ENCODE measurements around the gene ELAPOR2.
"Not testable (repeated sequence)": the region's sequence is repeated elsewhere in the genome, so short reads cannot be mapped to it uniquely, and the experiment has no call there.

The ELAPOR2 gene

GRCh38 chr7:87058744-87059524, 520 bp downstream of the ELAPOR2 start:
- Histone ChIP-seq H2BK15ac (replicated peaks; ENCODE audit: low read depth) (no peak overlapping the region), H3K23ac (ENCODE audit: low read length) (no peak overlapping the region), H2BK120ac (ENCODE audit: low read depth, low read length) (no peak overlapping the region), H3K4ac (ENCODE audit: low read depth, low read length) (no peak overlapping the region), H3K36me3 (ENCODE audit: control insufficient read depth, insufficient read depth, low read length) (no peaks in the 10 kb centered on the region), H3K79me2 (ENCODE audit: control insufficient read depth, insufficient read depth, low read length) (no peaks in the 10 kb centered on the region), H3K4me2 (ENCODE audit: low read length) (peak overlapping the region; percentile 71), H3K79me1 (ENCODE audit: low read length) (no peaks in the 10 kb centered on the region), H4K8ac (ENCODE audit: low read depth, low read length) (no peak overlapping the region), H3K27ac (ENCODE audit: low read depth, low read length) (no peak overlapping the region), H3K4me1 (ENCODE audit: control insufficient read depth, low read depth, low read length) (no peaks in the 10 kb centered on the region), H3K4me3 (ENCODE audit: low read length) (peak overlapping the region; percentile 10), H4K5ac (ENCODE audit: low read length) (no peak overlapping the region), H3K56ac (ENCODE audit: low read length) (peak overlapping the region; percentile 26), H3K27me3 (ENCODE audit: insufficient read depth, low read length, poor library complexity) (no peaks in the 10 kb centered on the region), H2AK5ac (ENCODE audit: low read length) (no peak overlapping the region), H3K9ac (ENCODE audit: low read length) (peak overlapping the region; percentile 47), H3K18ac (ENCODE audit: low read length) (no peak overlapping the region), H2BK5ac (ENCODE audit: low read length) (no peak overlapping the region)
- WGBS (ENCODE audit: extremely low coverage, insufficient coverage, low lambda C conversion rate) = no CpG with 5 or more reads among the region's 40 CpGs
- peak; percentile 66 for DNase-seq

DNA sequence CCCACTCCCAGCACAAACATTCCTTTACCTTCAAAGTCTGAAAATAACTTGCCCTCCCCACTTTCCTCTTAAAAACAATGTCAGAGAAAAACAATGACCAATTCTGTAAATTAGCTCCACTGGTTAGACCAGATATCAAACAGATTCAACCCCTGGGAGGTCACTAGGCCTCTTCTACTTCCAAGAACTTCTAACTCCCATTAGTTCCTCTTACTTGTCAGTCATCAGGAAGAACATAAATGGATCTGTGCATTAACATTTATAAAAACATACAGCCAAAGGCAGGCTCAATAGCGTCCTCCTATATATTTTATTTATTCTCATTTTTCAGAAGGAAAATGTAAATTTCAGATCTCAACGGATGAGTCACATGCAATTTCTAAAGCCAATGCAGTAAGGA, 2.2 kb downstream of the ELAPOR2 start:
- H3K27ac ChIP-seq (ENCODE audit: low read depth, low read length) = no peak overlapping the region
- H3K79me1 ChIP-seq (ENCODE audit: low read length) = no peaks in the 10 kb centered on the region
- no peaks in the 10 kb centered on the region for H3K79me2 ChIP-seq (ENCODE audit: control insufficient read depth, insufficient read depth, low read length)
- H2BK120ac ChIP-seq (ENCODE audit: low read depth, low read length) = no peak overlapping the region
- no peak overlapping the region for H3K9ac ChIP-seq (ENCODE audit: low read length)
- no peaks in the 10 kb centered on the region for H3K36me3 ChIP-seq (ENCODE audit: control insufficient read depth, insufficient read depth, low read length)
- H3K23ac ChIP-seq (ENCODE audit: low read length) = no peak overlapping the region
- no peak overlapping the region for H2BK5ac ChIP-seq (ENCODE audit: low read length)
- H3K4me3 ChIP-seq (ENCODE audit: low read length) = no peak overlapping the region
- no peaks in the 10 kb centered on the region for H3K4me1 ChIP-seq (ENCODE audit: control insufficient read depth, low read depth, low read length)
- no peak overlapping the region for H3K18ac ChIP-seq (ENCODE audit: low read length)
- H3K4ac ChIP-seq (ENCODE audit: low read depth, low read length) = no peak overlapping the region
- H3K27me3 ChIP-seq (ENCODE audit: insufficient read depth, low read length, poor library complexity) = no peaks in the 10 kb centered on the region
- H2AK5ac ChIP-seq (ENCODE audit: low read length) = no peak overlapping the region
- H2BK15ac ChIP-seq (replicated peaks; ENCODE audit: low read depth) = no peak overlapping the region
- no CpG with 5 or more reads among the region's 2 CpGs for WGBS (ENCODE audit: extremely low coverage, insufficient coverage, low lambda C conversion rate)
- no peak overlapping the region for H4K5ac ChIP-seq (ENCODE audit: low read length)
- H4K8ac ChIP-seq (ENCODE audit: low read depth, low read length) = no peak overlapping the region
- no peak overlapping the region for H3K4me2 ChIP-seq (ENCODE audit: low read length)
- H3K56ac ChIP-seq (ENCODE audit: low read length) = no peak overlapping the region
- DNase-seq = no peak

GRCh38 chr7:87056346-87056745, 3.1 kb downstream of the ELAPOR2 start:
- H3K4me1 ChIP-seq (ENCODE audit: control insufficient read depth, low read depth, low read length) = no peaks in the 10 kb centered on the region
- H3K4me2 ChIP-seq (ENCODE audit: low read length) = no peak overlapping the region
- H3K27me3 ChIP-seq (ENCODE audit: insufficient read depth, low read length, poor library complexity) = no peaks in the 10 kb centered on the region
- H4K5ac ChIP-seq (ENCODE audit: low read length) = no peak overlapping the region
- no peak overlapping the region for H3K18ac ChIP-seq (ENCODE audit: low read length)
- H3K27ac ChIP-seq (ENCODE audit: low read depth, low read length) = no peak overlapping the region
- no peak overlapping the region for H2AK5ac ChIP-seq (ENCODE audit: low read length)
- no peak overlapping the region for H3K4me3 ChIP-seq (ENCODE audit: low read length)
- H3K79me1 ChIP-seq (ENCODE audit: low read length) = no peaks in the 10 kb centered on the region
- no peak for DNase-seq
- no peak overlapping the region for H3K4ac ChIP-seq (ENCODE audit: low read depth, low read length)
- H3K36me3 ChIP-seq (ENCODE audit: control insufficient read depth, insufficient read depth, low read length) = no peaks in the 10 kb centered on the region
- no peak overlapping the region for H2BK120ac ChIP-seq (ENCODE audit: low read depth, low read length)
- no peak overlapping the region for H3K56ac ChIP-seq (ENCODE audit: low read length)
- no peak overlapping the region for H2BK5ac ChIP-seq (ENCODE audit: low read length)
- no peaks in the 10 kb centered on the region for H3K79me2 ChIP-seq (ENCODE audit: control insufficient read depth, insufficient read depth, low read length)
- no peak overlapping the region for H3K23ac ChIP-seq (ENCODE audit: low read length)
- no peak overlapping the region for H3K9ac ChIP-seq (ENCODE audit: low read length)
- H2BK15ac ChIP-seq (replicated peaks; ENCODE audit: low read depth) = no peak overlapping the region
- WGBS (ENCODE audit: extremely low coverage, insufficient coverage, low lambda C conversion rate) = no CpG with 5 or more reads among the region's 3 CpGs
- H4K8ac ChIP-seq (ENCODE audit: low read depth, low read length) = no peak overlapping the region

GRCh38 chr7:87048839-87049238, 10.6 kb downstream of the ELAPOR2 start:
- H3K4me1 ChIP-seq (ENCODE audit: control insufficient read depth, low read depth, low read length) = no peaks in the 10 kb centered on the region
- H3K4me3 ChIP-seq (ENCODE audit: low read length) = no peak overlapping the region
- H3K27me3 ChIP-seq (ENCODE audit: insufficient read depth, low read length, poor library complexity) = no peaks in the 10 kb centered on the region
- WGBS (ENCODE audit: extremely low coverage, insufficient coverage, low lambda C conversion rate) = no CpG with 5 or more reads among the region's 1 CpG
- DNase-seq = no peak
- no peak overlapping the region for H3K18ac ChIP-seq (ENCODE audit: low read length)
- no peak overlapping the region for H2AK5ac ChIP-seq (ENCODE audit: low read length)
- no peak overlapping the region for H3K9ac ChIP-seq (ENCODE audit: low read length)
- H2BK15ac ChIP-seq (replicated peaks; ENCODE audit: low read depth) = no peak overlapping the region
- no peak overlapping the region for H3K27ac ChIP-seq (ENCODE audit: low read depth, low read length)
- H4K5ac ChIP-seq (ENCODE audit: low read length) = no peak overlapping the region
- no peak overlapping the region for H2BK5ac ChIP-seq (ENCODE audit: low read length)
- H3K4me2 ChIP-seq (ENCODE audit: low read length) = no peak overlapping the region
- no peaks in the 10 kb centered on the region for H3K36me3 ChIP-seq (ENCODE audit: control insufficient read depth, insufficient read depth, low read length)
- no peaks in the 10 kb centered on the region for H3K79me2 ChIP-seq (ENCODE audit: control insufficient read depth, insufficient read depth, low read length)
- no peak overlapping the region for H3K23ac ChIP-seq (ENCODE audit: low read length)
- H2BK120ac ChIP-seq (ENCODE audit: low read depth, low read length) = no peak overlapping the region
- H3K79me1 ChIP-seq (ENCODE audit: low read length) = no peaks in the 10 kb centered on the region
- H3K56ac ChIP-seq (ENCODE audit: low read length) = no peak overlapping the region
- no peak overlapping the region for H3K4ac ChIP-seq (ENCODE audit: low read depth, low read length)
- no peak overlapping the region for H4K8ac ChIP-seq (ENCODE audit: low read depth, low read length)

DNA sequence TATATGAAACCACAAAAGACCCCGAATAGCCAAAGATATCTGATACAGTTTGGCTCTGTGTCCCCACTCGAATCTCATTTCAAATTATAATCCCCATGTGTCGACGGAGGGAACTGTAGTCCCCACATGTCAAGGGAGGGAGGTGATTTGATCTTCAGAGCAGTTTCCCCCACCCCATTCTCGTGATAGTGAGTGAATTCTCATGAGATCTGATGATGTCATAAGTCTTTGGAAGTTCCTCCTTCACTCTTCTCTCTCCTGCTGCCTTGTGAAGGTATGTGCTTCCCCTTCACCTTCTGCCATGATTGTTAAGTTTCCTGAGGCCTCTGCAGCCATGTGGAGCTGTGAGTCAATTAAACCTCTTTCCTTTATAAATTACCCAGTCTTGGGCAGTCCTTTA, 13.0 kb downstream of the ELAPOR2 start:
- Histone ChIP-seq H3K56ac (ENCODE audit: low read length) (no peak overlapping the region), H3K4me2 (ENCODE audit: low read length) (no peak overlapping the region), H2BK15ac (replicated peaks; ENCODE audit: low read depth) (no peak overlapping the region), H3K4me3 (ENCODE audit: low read length) (no peak overlapping the region), H2BK120ac (ENCODE audit: low read depth, low read length) (no peak overlapping the region), H3K4ac (ENCODE audit: low read depth, low read length) (no peak overlapping the region), H2AK5ac (ENCODE audit: low read length) (no peak overlapping the region), H3K36me3 (ENCODE audit: control insufficient read depth, insufficient read depth, low read length) (no peaks in the 10 kb centered on the region), H2BK5ac (ENCODE audit: low read length) (no peak overlapping the region), H3K27ac (ENCODE audit: low read depth, low read length) (no peak overlapping the region), H3K4me1 (ENCODE audit: control insufficient read depth, low read depth, low read length) (no peaks in the 10 kb centered on the region), H3K18ac (ENCODE audit: low read length) (no peak overlapping the region), H3K9ac (ENCODE audit: low read length) (no peak overlapping the region), H4K5ac (ENCODE audit: low read length) (no peak overlapping the region), H3K79me1 (ENCODE audit: low read length) (no peaks in the 10 kb centered on the region), H3K79me2 (ENCODE audit: control insufficient read depth, insufficient read depth, low read length) (no peaks in the 10 kb centered on the region), H3K23ac (ENCODE audit: low read length) (no peak overlapping the region), H4K8ac (ENCODE audit: low read depth, low read length) (no peak overlapping the region), H3K27me3 (ENCODE audit: insufficient read depth, low read length, poor library complexity) (no peaks in the 10 kb centered on the region)
- WGBS (ENCODE audit: extremely low coverage, insufficient coverage, low lambda C conversion rate) = no CpG with 5 or more reads among the region's 5 CpGs
- DNase-seq = no peak

GRCh38 chr7:87044713-87045112, 14.7 kb downstream of the ELAPOR2 start:
- H2BK15ac ChIP-seq (replicated peaks; ENCODE audit: low read depth); H2BK5ac ChIP-seq (ENCODE audit: low read length); H3K4ac ChIP-seq (ENCODE audit: low read depth, low read length); H3K27me3 ChIP-seq (ENCODE audit: insufficient read depth, low read length, poor library complexity); H3K4me3 ChIP-seq (ENCODE audit: low read length); H3K79me2 ChIP-seq (ENCODE audit: control insufficient read depth, insufficient read depth, low read length); H3K79me1 ChIP-seq (ENCODE audit: low read length); H3K18ac ChIP-seq (ENCODE audit: low read length); H3K56ac ChIP-seq (ENCODE audit: low read length); H2AK5ac ChIP-seq (ENCODE audit: low read length); DNase-seq; H3K23ac ChIP-seq (ENCODE audit: low read length); H3K4me2 ChIP-seq (ENCODE audit: low read length); H3K9ac ChIP-seq (ENCODE audit: low read length); H4K8ac ChIP-seq (ENCODE audit: low read depth, low read length); H4K5ac ChIP-seq (ENCODE audit: low read length); H3K4me1 ChIP-seq (ENCODE audit: control insufficient read depth, low read depth, low read length); H3K36me3 ChIP-seq (ENCODE audit: control insufficient read depth, insufficient read depth, low read length); H2BK120ac ChIP-seq (ENCODE audit: low read depth, low read length); H3K27ac ChIP-seq (ENCODE audit: low read depth, low read length): not testable (repeated sequence)
- WGBS (ENCODE audit: extremely low coverage, insufficient coverage, low lambda C conversion rate) = no CpG with 5 or more reads among the region's 2 CpGs

Measured in mesendoderm (in vitro differentiated cells).